Mesodermal cell (in vitro differentiated cells): Measurements from ENCODE around the gene DLGAP1.

ENCODE experiments used
- H3K27ac ChIP-seq: 2 replicates; pipeline ENCODE4 v1.7.0; 2013; ENCODE audit warnings: mild to moderate bottlenecking, low read depth, low read length, moderate library complexity; ENCODE audit not compliant: severe bottlenecking
- H3K36me3 ChIP-seq: 2 replicates; pipeline ENCODE4 v1.7.1; 2013; ENCODE audit warnings: mild to moderate bottlenecking, low read length, moderate library complexity; ENCODE audit not compliant: control insufficient read depth, insufficient read depth
- H3K4me1 ChIP-seq: one replicate; pipeline ENCODE4 v1.7.1; 2013; ENCODE audit warnings: mild to moderate bottlenecking, low read length; ENCODE audit not compliant: insufficient read depth, control insufficient read depth, poor library complexity, severe bottlenecking
- H3K4me3 ChIP-seq: 2 replicates; pipeline ENCODE4 v1.7.0; 2013; ENCODE audit warnings: low read length, control low read depth, mild to moderate bottlenecking; ENCODE audit not compliant: insufficient read depth, poor library complexity, severe bottlenecking; ENCODE audit errors: extremely low read depth
- H3K9me3 ChIP-seq: 2 replicates; pipeline ENCODE4 v1.7.1; 2013; ENCODE audit warnings: mild to moderate bottlenecking, low read length, moderate library complexity; ENCODE audit not compliant: control insufficient read depth
- WGBS, 2 experiments: methylation state at CpG; one replicate each; pipeline ENCODE4 v1.1.5; 2013; ENCODE audit warnings: missing lambda C conversion rate in 2 of 2; ENCODE audit not compliant: insufficient coverage in 2 of 2; 5-methylcytosine and 5-hydroxymethylcytosine counted together

DLGAP1 gene

GRCh38 chr18:3901042-3901441 lies 554.1 kb downstream of the DLGAP1 start:
- Histone ChIP-seq H3K4me1 (no peaks in the 10 kb centered on the region), H3K9me3 (no peaks in the 10 kb centered on the region), H3K27ac (no peak overlapping the region), H3K4me3 (no peak overlapping the region), H3K36me3 (no peaks in the 10 kb centered on the region)
- 91 to 97% methylated on average over 6 to 8 of the region's 8 CpGs for WGBS, 2 experiments

GRCh38 chr18:3900327-3900726 lies 554.8 kb downstream of the DLGAP1 start:
- H3K9me3 ChIP-seq: no peaks in the 10 kb centered on the region
- no peak overlapping the region for H3K27ac ChIP-seq
- no peak overlapping the region for H3K4me3 ChIP-seq
- H3K36me3 ChIP-seq: no peaks in the 10 kb centered on the region
- H3K4me1 ChIP-seq: no peaks in the 10 kb centered on the region
- 100% methylated on average over 1 of the region's 2 CpGs; no CpG with 5 or more reads in 1 of the 2 experiments for WGBS, 2 experiments

- Histone ChIP-seq H3K4me3 (no peak overlapping the region), H3K9me3 (no peaks in the 10 kb centered on the region), H3K27ac (no peak overlapping the region), H3K4me1 (no peaks in the 10 kb centered on the region), H3K36me3 (no peaks in the 10 kb centered on the region)
- 86 to 95% methylated on average over 2 of the region's 4 CpGs for whole genome bisulfite sequencing, 2 experiments
These were observed 556.1 kb downstream of the DLGAP1 start for GRCh38 chr18:3898861-3899613.

GRCh38 chr18:3892152-3892551 lies 563.0 kb downstream of the DLGAP1 start:
- WGBS, 2 experiments: 78 to 80% methylated on average over 2 of the region's 2 CpGs

GRCh38 chr18:3891245-3891644 lies 563.9 kb downstream of the DLGAP1 start:
- no peaks in the 10 kb centered on the region for H3K9me3 ChIP-seq
- no peak overlapping the region for H3K27ac ChIP-seq
- H3K4me3 ChIP-seq: no peak overlapping the region
- WGBS, 2 experiments: 90 to 100% methylated on average over 1 to 2 of the region's 3 CpGs
- H3K36me3 ChIP-seq: no peaks in the 10 kb centered on the region
- H3K4me1 ChIP-seq: no peaks in the 10 kb centered on the region

More at GRCh38 chr18:3892152-3892551, 563.0 kb downstream of the DLGAP1 start:
- Histone ChIP-seq H3K4me1 (no peaks in the 10 kb centered on the region), H3K27ac (no peak overlapping the region), H3K9me3 (no peaks in the 10 kb centered on the region), H3K36me3 (no peaks in the 10 kb centered on the region), H3K4me3 (no peak overlapping the region)

GRCh38 chr18:3889803-3890202 lies 565.3 kb downstream of the DLGAP1 start:
- Histone ChIP-seq H3K36me3 (no peaks in the 10 kb centered on the region), H3K27ac (no peak overlapping the region), H3K9me3 (no peaks in the 10 kb centered on the region), H3K4me3 (no peak overlapping the region), H3K4me1 (no peaks in the 10 kb centered on the region)
- WGBS, 2 experiments: 94 to 100% methylated on average over 2 to 3 of the region's 3 CpGs

GRCh38 chr18:3889121-3889520 lies 566.0 kb downstream of the DLGAP1 start:
- H3K4me1 ChIP-seq: no peaks in the 10 kb centered on the region
- no peaks in the 10 kb centered on the region for H3K36me3 ChIP-seq
- H3K27ac ChIP-seq: no peak overlapping the region
- no CpG with 5 or more reads among the region's 1 CpG for WGBS, 2 experiments
- no peaks in the 10 kb centered on the region for H3K9me3 ChIP-seq
- H3K4me3 ChIP-seq: no peak overlapping the region

- Histone ChIP-seq H3K9me3 (no peaks in the 10 kb centered on the region), H3K4me3 (no peak overlapping the region), H3K36me3 (no peaks in the 10 kb centered on the region), H3K27ac (no peak overlapping the region), H3K4me1 (no peaks in the 10 kb centered on the region)
- WGBS, 2 experiments: 80 to 94% methylated on average over 6 to 7 of the region's 10 CpGs
These were observed 568.4 kb downstream of the DLGAP1 start for GRCh38 chr18:3886575-3887322.

- Histone ChIP-seq H3K4me3 (no peak overlapping the region), H3K36me3 (no peaks in the 10 kb centered on the region), H3K4me1 (no peaks in the 10 kb centered on the region), H3K9me3 (no peaks in the 10 kb centered on the region), H3K27ac (no peak overlapping the region)
- WGBS, 2 experiments: 40% methylated on average over 1 of the region's 2 CpGs; no CpG with 5 or more reads in 1 of the 2 experiments
These were observed 569.8 kb downstream of the DLGAP1 start for GRCh38 chr18:3885209-3885792.

GRCh38 chr18:3879836-3880120 lies 575.3 kb downstream of the DLGAP1 start:
- 95 to 97% methylated on average over 14 of the region's 19 CpGs for WGBS, 2 experiments
- H3K4me1 ChIP-seq: no peaks in the 10 kb centered on the region
- H3K36me3 ChIP-seq: no peaks in the 10 kb centered on the region
- H3K4me3 ChIP-seq: no peak overlapping the region
- no peaks in the 10 kb centered on the region for H3K9me3 ChIP-seq
- H3K27ac ChIP-seq: no peak overlapping the region
